H1 (cell line): ENCODE data around the gene KRTAP6-1. TPM values are rescaled to one million over a fixed set of nuclear protein-coding genes. Genes with fewer than 3 reads are reported as not detected.

Source experiments
- polyA plus RNA-seq, 7 experiments: library from polyadenylated mRNA; depleted of rRNA in 3 of 7; stranded (reverse) in 5 of 7; unstranded in 2 of 7; fragments of >200 nt in 5 of 7; fragments of 200-250 nt in 2 of 7; gene quantifications; 1 replicate in 5 of 7; 2 replicates in 1 of 7; 4 replicates in 1 of 7; pipeline versions ENCODE4 v1.2.1 to v1.2.3, GENCODE V29; 2011 to 2013; ENCODE audit warnings: missing spikeins in 2 of 7, mixed read lengths in 2 of 7
- small RNA-seq: library from polyadenylated mRNA; stranded (forward); fragments of <200 nt; extraction: miRNeasy Mini kit (QIAGEN cat#:217004); gene quantifications from one replicate; pipeline ENCODE3, GENCODE V24; 2013; ENCODE audit not compliant: insufficient read depth
- total RNA-seq: library from RNA; stranded (reverse); fragmentation: NEBNext Ultra II Directional; extraction: Animal tissue kit (Norgen Biotek cat#: 25700); gene quantifications from 2 replicates; pipeline ENCODE4 v1.2.1, GENCODE V29; 2021

Gene KRTAP6-1
- total and polyA plus RNA-seq, 2 of the 8 experiments (the other 6 are each of a cell fraction or from before 2014, with no cell fraction given), result not detected

Small RNA genes lying within 50 kb of the gene (small RNA-seq; reads per million reads assigned to genes)
- gene KRTAP20-1 (not detected), gene KRTAP20-3 (not detected), gene KRTAP20-4 (not detected), gene KRTAP22-1 (not detected), gene KRTAP22-2 (not detected)

Other genes with a start within 250 kb of the KRTAP6-1 start
- not detected in 2 replicates for gene KRTAP13-2, start 241.7 kb downstream of the KRTAP6-1 start, total RNA-seq
- not detected in 2 replicates for gene KRTAP13-2, start 241.7 kb downstream of the KRTAP6-1 start, polyA plus RNA-seq (2011; rRNA removed)
- gene KRTAP13-1, start 217.9 kb downstream of the KRTAP6-1 start, total RNA-seq, result not detected in 2 replicates
- gene KRTAP13-1, start 217.9 kb downstream of the KRTAP6-1 start, polyA plus RNA-seq (2011; rRNA removed), result not detected in 2 replicates
- not detected in 2 replicates for gene KRTAP13-3, start 188.0 kb downstream of the KRTAP6-1 start, total RNA-seq
- gene KRTAP13-3, start 188.0 kb downstream of the KRTAP6-1 start, polyA plus RNA-seq (2011; rRNA removed), result not detected in 2 replicates
- 0.42 TPM in 1 of 2 replicates, not detected in the other for gene KRTAP13-4, start 183.7 kb downstream of the KRTAP6-1 start, total RNA-seq
- gene KRTAP13-4, start 183.7 kb downstream of the KRTAP6-1 start, polyA plus RNA-seq (2011; rRNA removed), result 0.64 and 1.2 TPM in 2 replicates
- not detected in 2 replicates for gene KRTAP15-1, start 173.7 kb downstream of the KRTAP6-1 start, total RNA-seq
- not detected in 2 replicates for gene KRTAP15-1, start 173.7 kb downstream of the KRTAP6-1 start, polyA plus RNA-seq (2011; rRNA removed)
- gene KRTAP19-1, start 133.6 kb downstream of the KRTAP6-1 start, total RNA-seq, result not detected in 2 replicates
- gene KRTAP19-1, start 133.6 kb downstream of the KRTAP6-1 start, polyA plus RNA-seq (2011; rRNA removed), result not detected in 2 replicates
- gene KRTAP19-2, start 126.5 kb downstream of the KRTAP6-1 start, total RNA-seq, result not detected in 2 replicates
- not detected in 2 replicates for gene KRTAP19-2, start 126.5 kb downstream of the KRTAP6-1 start, polyA plus RNA-seq (2011; rRNA removed)
- not detected in 2 replicates for gene KRTAP19-3, start 121.9 kb downstream of the KRTAP6-1 start, total RNA-seq
- gene KRTAP19-3, start 121.9 kb downstream of the KRTAP6-1 start, polyA plus RNA-seq (2011; rRNA removed), result not detected in 2 replicates
- not detected in 2 replicates for gene KRTAP19-4, start 116.8 kb downstream of the KRTAP6-1 start, total RNA-seq
- gene KRTAP19-4, start 116.8 kb downstream of the KRTAP6-1 start, polyA plus RNA-seq (2011; rRNA removed), result not detected in 2 replicates
- not detected in 2 replicates for gene KRTAP19-5, start 111.8 kb downstream of the KRTAP6-1 start, total RNA-seq
- not detected in 2 replicates for gene KRTAP19-5, start 111.8 kb downstream of the KRTAP6-1 start, polyA plus RNA-seq (2011; rRNA removed)
- gene KRTAP19-6, start 72.1 kb downstream of the KRTAP6-1 start, total RNA-seq, result not detected in 2 replicates
- gene KRTAP19-6, start 72.1 kb downstream of the KRTAP6-1 start, polyA plus RNA-seq (2011; rRNA removed), result not detected in 2 replicates
- gene KRTAP19-7, start 52.6 kb downstream of the KRTAP6-1 start, total RNA-seq, result not detected in 2 replicates
- not detected in 2 replicates for gene KRTAP19-7, start 52.6 kb downstream of the KRTAP6-1 start, polyA plus RNA-seq (2011; rRNA removed)
- not detected in 2 replicates for gene KRTAP22-2, start 23.5 kb downstream of the KRTAP6-1 start, total RNA-seq
- gene KRTAP22-2, start 23.5 kb downstream of the KRTAP6-1 start, polyA plus RNA-seq (2011; rRNA removed), result not detected in 2 replicates
- gene KRTAP6-3, start 21.5 kb downstream of the KRTAP6-1 start, total RNA-seq, result not detected in 2 replicates
- gene KRTAP6-3, start 21.5 kb downstream of the KRTAP6-1 start, polyA plus RNA-seq (2011; rRNA removed), result not detected in 2 replicates
- gene KRTAP6-2, start 15.0 kb downstream of the KRTAP6-1 start, total RNA-seq, result not detected in 2 replicates
- not detected in 2 replicates for gene KRTAP6-2, start 15.0 kb downstream of the KRTAP6-1 start, polyA plus RNA-seq (2011; rRNA removed)
- not detected in 2 replicates for gene KRTAP22-1, start 12.8 kb downstream of the KRTAP6-1 start, total RNA-seq
- gene KRTAP22-1, start 12.8 kb downstream of the KRTAP6-1 start, polyA plus RNA-seq (2011; rRNA removed), result not detected in 2 replicates
- not detected in 2 replicates for gene KRTAP20-1, start 2.5 kb upstream of the KRTAP6-1 start, total RNA-seq
- gene KRTAP20-1, start 2.5 kb upstream of the KRTAP6-1 start, polyA plus RNA-seq (2011; rRNA removed), result not detected in 2 replicates
- gene KRTAP20-4, start 6.7 kb upstream of the KRTAP6-1 start, total RNA-seq, result not detected in 2 replicates
- not detected in 2 replicates for gene KRTAP20-4, start 6.7 kb upstream of the KRTAP6-1 start, polyA plus RNA-seq (2011; rRNA removed)
- not detected in 2 replicates for gene KRTAP20-2, start 21.3 kb upstream of the KRTAP6-1 start, total RNA-seq
- not detected in 2 replicates for gene KRTAP20-2, start 21.3 kb upstream of the KRTAP6-1 start, polyA plus RNA-seq (2011; rRNA removed)
- gene KRTAP20-3, start 28.9 kb upstream of the KRTAP6-1 start, total RNA-seq, result not detected in 2 replicates
- gene KRTAP20-3, start 28.9 kb upstream of the KRTAP6-1 start, polyA plus RNA-seq (2011; rRNA removed), result not detected in 2 replicates
- not detected in 2 replicates for gene KRTAP21-3, start 104.8 kb upstream of the KRTAP6-1 start, total RNA-seq
- not detected in 2 replicates for gene KRTAP21-3, start 104.8 kb upstream of the KRTAP6-1 start, polyA plus RNA-seq (2011; rRNA removed)
- gene KRTAP21-2, start 133.3 kb upstream of the KRTAP6-1 start, total RNA-seq, result not detected in 2 replicates
- not detected in 2 replicates for gene KRTAP21-2, start 133.3 kb upstream of the KRTAP6-1 start, polyA plus RNA-seq (2011; rRNA removed)
- not detected in 2 replicates for gene KRTAP21-1, start 141.5 kb upstream of the KRTAP6-1 start, total RNA-seq
- not detected in 2 replicates for gene KRTAP21-1, start 141.5 kb upstream of the KRTAP6-1 start, polyA plus RNA-seq (2011; rRNA removed)
- not detected in 2 replicates for gene KRTAP8-1, start 199.3 kb upstream of the KRTAP6-1 start, total RNA-seq
- not detected in 2 replicates for gene KRTAP8-1, start 199.3 kb upstream of the KRTAP6-1 start, polyA plus RNA-seq (2011; rRNA removed)
- gene KRTAP7-1, start 215.8 kb upstream of the KRTAP6-1 start, total RNA-seq, result not detected in 2 replicates
- gene KRTAP7-1, start 215.8 kb upstream of the KRTAP6-1 start, polyA plus RNA-seq (2011; rRNA removed), result not detected in 2 replicates